A673 (cell line): ENCODE results near the gene DEFB127.

ENCODE experiments used
- EZH2 ChIP-seq: fragments of 200-600 bp; sonication (generic); IDR thresholded peaks from 2 replicates; pipeline ENCODE4 v1.6.1; 2017; ENCODE audit warnings: borderline replicate concordance, low read depth, mild to moderate bottlenecking, mixed read lengths, antibody characterized with exemption, low read length; ENCODE audit not compliant: poor library complexity, severe bottlenecking
- TF ChIP-seq, protein P1 (sequence below): fragments of 300-800, 200-600 bp; sonication (generic); conservative IDR thresholded peaks from 2 replicates; pipeline ENCODE4 v1.5.1; 2017; ENCODE audit warnings: low read depth, mild to moderate bottlenecking, antibody characterized with exemption, low read length, moderate library complexity, mixed read lengths

DNA sequence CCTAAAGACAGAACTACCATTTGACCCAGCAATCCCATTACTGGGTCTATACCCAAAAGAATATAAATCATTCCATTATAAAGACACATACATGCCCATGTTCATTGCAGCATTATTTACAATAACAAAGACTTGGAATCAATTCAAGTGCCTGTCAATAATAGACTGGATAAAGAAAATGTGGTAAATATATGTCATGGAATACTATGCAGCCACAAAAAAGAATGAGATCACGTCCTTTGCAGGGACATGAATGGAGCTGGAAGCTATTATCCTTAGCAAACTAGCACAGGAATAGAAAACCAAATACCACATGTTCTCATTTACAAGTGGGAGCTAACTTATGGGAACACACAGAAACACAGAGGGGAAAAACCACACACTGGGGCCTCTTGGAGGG is 41.0 kb downstream of the DEFB127 start:
- TF ChIP-seq, protein P1, sequence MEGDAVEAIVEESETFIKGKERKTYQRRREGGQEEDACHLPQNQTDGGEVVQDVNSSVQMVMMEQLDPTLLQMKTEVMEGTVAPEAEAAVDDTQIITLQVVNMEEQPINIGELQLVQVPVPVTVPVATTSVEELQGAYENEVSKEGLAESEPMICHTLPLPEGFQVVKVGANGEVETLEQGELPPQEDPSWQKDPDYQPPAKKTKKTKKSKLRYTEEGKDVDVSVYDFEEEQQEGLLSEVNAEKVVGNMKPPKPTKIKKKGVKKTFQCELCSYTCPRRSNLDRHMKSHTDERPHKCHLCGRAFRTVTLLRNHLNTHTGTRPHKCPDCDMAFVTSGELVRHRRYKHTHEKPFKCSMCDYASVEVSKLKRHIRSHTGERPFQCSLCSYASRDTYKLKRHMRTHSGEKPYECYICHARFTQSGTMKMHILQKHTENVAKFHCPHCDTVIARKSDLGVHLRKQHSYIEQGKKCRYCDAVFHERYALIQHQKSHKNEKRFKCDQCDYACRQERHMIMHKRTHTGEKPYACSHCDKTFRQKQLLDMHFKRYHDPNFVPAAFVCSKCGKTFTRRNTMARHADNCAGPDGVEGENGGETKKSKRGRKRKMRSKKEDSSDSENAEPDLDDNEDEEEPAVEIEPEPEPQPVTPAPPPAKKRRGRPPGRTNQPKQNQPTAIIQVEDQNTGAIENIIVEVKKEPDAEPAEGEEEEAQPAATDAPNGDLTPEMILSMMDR, result no peak
- TF ChIP-seq EZH2, result no peak
